Ishikawa (cell line): Measurements from ENCODE around the gene KATNIP.

ENCODE experiments used
- CEBPB ChIP-seq: IDR thresholded peaks from 2 replicates; pipeline ENCODE4 v1.6.1; 2012
- CREB1 ChIP-seq: IDR thresholded peaks from 2 replicates; pipeline ENCODE4 v1.6.1; 2012; ENCODE audit warnings: low read depth
- EGR1 ChIP-seq: IDR thresholded peaks from 2 replicates; pipeline ENCODE4 v1.6.1; 2012
- EP300 ChIP-seq: IDR thresholded peaks from 2 replicates; pipeline ENCODE4 v1.6.1; 2012; ENCODE audit warnings: borderline replicate concordance
- FOXM1 ChIP-seq: IDR thresholded peaks from 2 replicates; pipeline ENCODE4 v1.6.1; 2012; ENCODE audit warnings: low read depth, borderline replicate concordance
- MAX ChIP-seq: IDR thresholded peaks from 2 replicates; pipeline ENCODE4 v1.6.1; 2012
- NFIC ChIP-seq: IDR thresholded peaks from 2 replicates; pipeline ENCODE4 v1.6.1; 2012
- RAD21 ChIP-seq: IDR thresholded peaks from 2 replicates; pipeline ENCODE4 v1.6.1; 2012; ENCODE audit warnings: low read depth
- REST ChIP-seq: IDR thresholded peaks from 2 replicates; pipeline ENCODE4 v1.6.1; 2012; ENCODE audit warnings: low read depth, mild to moderate bottlenecking
- TAF1 ChIP-seq: IDR thresholded peaks from 2 replicates; pipeline ENCODE4 v1.6.1; 2012; ENCODE audit warnings: low read depth, mild to moderate bottlenecking
- TCF12 ChIP-seq: IDR thresholded peaks from 2 replicates; pipeline ENCODE4 v1.6.1; 2012; ENCODE audit warnings: low read depth
- TEAD4 ChIP-seq: IDR thresholded peaks from 2 replicates; pipeline ENCODE4 v1.6.1; 2012
- USF1 ChIP-seq: IDR thresholded peaks from 2 replicates; pipeline ENCODE4 v1.6.1; 2012
- YY1 ChIP-seq: IDR thresholded peaks from 2 replicates; pipeline ENCODE4 v1.6.1; 2012; ENCODE audit warnings: low read depth
- ZBTB7A ChIP-seq: IDR thresholded peaks from 2 replicates; pipeline ENCODE4 v1.6.1; 2012; ENCODE audit warnings: low read depth

KATNIP gene

GRCh38 chr16:27526180-27526579 is 23.8 kb upstream of the KATNIP start:
- TF ChIP-seq NFIC (peak; percentile 33; the same call in 1 of the 2 replicates), TAF1 (no peak), MAX (no peak), USF1 (no peak), CEBPB (no peak), EP300 (no peak)

- no peak for TF ChIP-seq TAF1
- no peak for TF ChIP-seq RAD21
- no peak for TF ChIP-seq FOXM1
- no peak for TF ChIP-seq USF1
- TF ChIP-seq CREB1 = no peak
- no peak for TF ChIP-seq EGR1
- no peak for TF ChIP-seq CEBPB
- no peak for TF ChIP-seq EP300
- no peak for TF ChIP-seq MAX
- no peak for TF ChIP-seq TEAD4
- TF ChIP-seq NFIC = no peak
- no peak for TF ChIP-seq TCF12
- no peak for TF ChIP-seq ZBTB7A
- no peak for TF ChIP-seq YY1
- TF ChIP-seq REST = no peak
Measured at GRCh38 chr16:27528294-27528693, 21.6 kb upstream of the KATNIP start.

GRCh38 chr16:27529962-27530361 is 20.0 kb upstream of the KATNIP start:
- TF ChIP-seq RAD21 = no peak
- TF ChIP-seq EP300 = no peak
- TF ChIP-seq NFIC = no peak
- no peak for TF ChIP-seq CREB1
- TF ChIP-seq TEAD4 = no peak
- no peak for TF ChIP-seq TCF12
- TF ChIP-seq EGR1 = no peak
- TF ChIP-seq ZBTB7A = no peak
- no peak for TF ChIP-seq USF1
- no peak for TF ChIP-seq MAX
- no peak for TF ChIP-seq YY1
- no peak for TF ChIP-seq FOXM1
- TF ChIP-seq CEBPB = no peak
- no peak for TF ChIP-seq REST
- TF ChIP-seq TAF1 = no peak

- no peak for TF ChIP-seq REST
- no peak for TF ChIP-seq USF1
- TF ChIP-seq YY1 = no peak
- no peak for TF ChIP-seq RAD21
- TF ChIP-seq EP300 = no peak
- TF ChIP-seq CREB1 = no peak
- no peak for TF ChIP-seq ZBTB7A
- TF ChIP-seq TCF12 = no peak
- TF ChIP-seq TAF1 = no peak
- no peak for TF ChIP-seq TEAD4
- no peak for TF ChIP-seq FOXM1
- TF ChIP-seq NFIC = no peak
- TF ChIP-seq CEBPB = no peak
- TF ChIP-seq MAX = no peak
- TF ChIP-seq EGR1 = no peak
Measured at GRCh38 chr16:27531186-27531585, 18.8 kb upstream of the KATNIP start.
